NB4 (cell line): ENCODE results near the gene ADPRH.

Source experiments
- DNase-seq: peaks from one replicate; pipeline ENCODE4 v3.0.0; 2010; ENCODE audit warnings: low read depth
- H3K4me3 ChIP-seq: one replicate; pipeline ENCODE4 v1.5.1; 2011; ENCODE audit warnings: mild to moderate bottlenecking, low read depth, low read length, moderate library complexity
- MYC ChIP-seq: IDR thresholded peaks from 2 replicates; pipeline ENCODE4 v1.6.1; 2011; ENCODE audit warnings: low read depth, low read length
- POLR2A ChIP-seq: IDR thresholded peaks from 2 replicates; pipeline ENCODE4 v1.6.1; 2011; ENCODE audit warnings: mild to moderate bottlenecking; ENCODE audit not compliant: insufficient read length; ENCODE audit errors: extremely low read depth
- TF ChIP-seq, protein P1 (sequence below): IDR thresholded peaks from 2 replicates; pipeline ENCODE4 v1.6.1; 2011; ENCODE audit warnings: low read depth, low read length
- TF ChIP-seq, protein P2 (sequence below): IDR thresholded peaks from one replicate; pipeline ENCODE4 v1.5.1; 2012; ENCODE audit warnings: low read depth, low read length

Gene ADPRH

GRCh38 chr3:119630128-119630879 is 51.0 kb downstream of the ADPRH start:
- TF ChIP-seq, protein P1, sequence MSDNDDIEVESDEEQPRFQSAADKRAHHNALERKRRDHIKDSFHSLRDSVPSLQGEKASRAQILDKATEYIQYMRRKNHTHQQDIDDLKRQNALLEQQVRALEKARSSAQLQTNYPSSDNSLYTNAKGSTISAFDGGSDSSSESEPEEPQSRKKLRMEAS = no peak
- TF ChIP-seq POLR2A (no peak), MYC (no peak)
- TF ChIP-seq, protein P2, sequence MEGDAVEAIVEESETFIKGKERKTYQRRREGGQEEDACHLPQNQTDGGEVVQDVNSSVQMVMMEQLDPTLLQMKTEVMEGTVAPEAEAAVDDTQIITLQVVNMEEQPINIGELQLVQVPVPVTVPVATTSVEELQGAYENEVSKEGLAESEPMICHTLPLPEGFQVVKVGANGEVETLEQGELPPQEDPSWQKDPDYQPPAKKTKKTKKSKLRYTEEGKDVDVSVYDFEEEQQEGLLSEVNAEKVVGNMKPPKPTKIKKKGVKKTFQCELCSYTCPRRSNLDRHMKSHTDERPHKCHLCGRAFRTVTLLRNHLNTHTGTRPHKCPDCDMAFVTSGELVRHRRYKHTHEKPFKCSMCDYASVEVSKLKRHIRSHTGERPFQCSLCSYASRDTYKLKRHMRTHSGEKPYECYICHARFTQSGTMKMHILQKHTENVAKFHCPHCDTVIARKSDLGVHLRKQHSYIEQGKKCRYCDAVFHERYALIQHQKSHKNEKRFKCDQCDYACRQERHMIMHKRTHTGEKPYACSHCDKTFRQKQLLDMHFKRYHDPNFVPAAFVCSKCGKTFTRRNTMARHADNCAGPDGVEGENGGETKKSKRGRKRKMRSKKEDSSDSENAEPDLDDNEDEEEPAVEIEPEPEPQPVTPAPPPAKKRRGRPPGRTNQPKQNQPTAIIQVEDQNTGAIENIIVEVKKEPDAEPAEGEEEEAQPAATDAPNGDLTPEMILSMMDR = no peak
- peak; percentile 42 for DNase-seq
- no peak overlapping the region for H3K4me3 ChIP-seq

- H3K4me3 ChIP-seq = no peak overlapping the region
- DNase-seq = no peak
- TF ChIP-seq POLR2A (no peak), MYC (no peak)
- TF ChIP-seq, protein P2 = no peak
- TF ChIP-seq, protein P1 = no peak
Observed at GRCh38 chr3:119630880-119631329, 51.6 kb downstream of the ADPRH start.

DNA sequence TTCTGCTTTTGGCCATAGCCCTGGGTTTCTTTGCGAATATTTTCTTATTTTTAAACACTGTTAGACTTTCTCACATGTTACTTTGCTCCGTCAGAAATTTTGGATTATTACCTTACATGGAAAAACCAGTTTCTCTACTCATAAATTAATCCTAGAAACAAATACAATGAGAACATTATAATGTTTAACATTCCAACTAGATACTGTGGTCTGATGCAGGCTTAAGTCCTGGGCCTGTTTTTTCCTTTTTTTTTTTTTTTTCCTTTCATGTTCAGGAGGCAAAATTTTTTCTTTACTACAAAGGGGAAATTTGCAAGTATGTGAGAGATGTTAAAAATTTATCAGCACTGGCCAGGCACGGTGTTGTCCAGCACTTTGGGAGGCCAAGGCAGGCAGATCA is 52.2 kb downstream of the ADPRH start:
- no peak for DNase-seq
- H3K4me3 ChIP-seq = no peak overlapping the region
- TF ChIP-seq POLR2A = no peak
- TF ChIP-seq, protein P1 = no peak
- no peak for TF ChIP-seq MYC
- TF ChIP-seq, protein P2 = no peak

DNA sequence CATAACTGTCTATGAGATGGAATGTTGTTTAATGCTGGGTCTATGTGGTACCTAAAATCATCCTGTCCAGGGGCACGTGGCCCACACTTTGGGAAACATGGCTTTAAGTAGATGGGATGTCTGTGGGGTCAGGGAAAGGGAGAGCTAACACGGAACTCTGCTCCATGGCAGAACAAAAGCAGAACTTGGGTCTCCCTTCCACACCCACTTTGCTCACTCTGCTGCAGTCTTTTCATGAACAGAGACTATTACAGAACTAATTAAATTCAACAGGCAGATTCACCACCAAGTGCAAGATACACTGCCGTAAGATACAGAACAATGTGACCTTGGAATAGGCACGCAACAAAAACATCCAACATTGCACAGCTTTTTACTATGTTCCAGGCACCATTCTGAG is 52.9 kb downstream of the ADPRH start:
- no peak for TF ChIP-seq POLR2A
- TF ChIP-seq, protein P1 = no peak
- TF ChIP-seq MYC = no peak
- TF ChIP-seq, protein P2 = no peak
- DNase-seq = no peak

DNA sequence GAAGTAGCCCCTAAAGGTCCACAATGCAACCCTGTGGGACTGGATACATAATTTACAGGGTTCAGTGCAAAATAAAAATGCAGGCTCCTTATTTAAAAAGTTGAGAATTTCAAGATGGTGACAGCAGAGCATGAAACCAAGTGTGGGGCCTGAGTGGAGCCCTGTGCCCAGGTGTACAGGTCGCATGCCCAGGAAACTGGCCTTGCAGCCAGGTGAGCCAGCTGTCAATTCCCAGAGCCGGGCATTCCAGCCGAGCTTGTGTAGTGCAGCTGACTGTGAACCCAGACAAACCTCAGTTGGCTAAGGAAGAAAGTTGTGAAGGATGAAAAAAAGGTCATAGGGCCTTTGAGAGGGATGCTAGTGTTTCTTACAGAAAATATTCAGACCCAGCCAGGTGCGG is 53.5 kb downstream of the ADPRH start:
- no peak overlapping the region for H3K4me3 ChIP-seq
- DNase-seq = no peak
- TF ChIP-seq, protein P2 = no peak
- TF ChIP-seq MYC (no peak), POLR2A (no peak)
- TF ChIP-seq, protein P1 = no peak

More for the DNA sequence above, 52.9 kb downstream of the ADPRH start:
- no peak overlapping the region for H3K4me3 ChIP-seq

DNA sequence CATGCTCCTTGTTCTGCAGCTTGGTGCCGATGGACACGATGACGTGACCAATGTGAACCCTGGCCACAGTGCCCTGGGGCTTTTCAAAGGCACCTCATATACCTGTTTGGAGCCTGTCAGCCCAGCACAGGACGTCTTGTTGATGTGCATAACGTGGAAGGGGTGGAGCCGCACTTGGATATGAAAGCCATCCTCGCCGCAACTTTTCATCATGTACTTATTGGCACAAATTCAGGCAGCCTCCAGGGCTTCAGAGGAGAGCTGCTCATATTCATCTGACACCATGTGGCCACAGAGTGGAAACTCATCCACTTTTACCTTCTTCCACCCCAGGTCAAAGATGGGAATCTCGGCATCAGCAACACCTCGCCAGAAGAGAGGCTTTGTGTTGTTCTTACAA is 56.4 kb downstream of the ADPRH start:
- TF ChIP-seq, protein P1 = no peak
- TF ChIP-seq POLR2A = no peak
- TF ChIP-seq, protein P2 = no peak
- TF ChIP-seq MYC = no peak

More for the DNA sequence above, 56.4 kb downstream of the ADPRH start:
- H3K4me3 ChIP-seq = no peak overlapping the region
- no peak for DNase-seq
